HT-29 (cell line): ENCODE measurements around the gene EXOSC10. TPM values are rescaled to one million over a fixed set of nuclear protein-coding genes. Genes with fewer than 3 reads are reported as not detected.

Experiments used
- total RNA-seq: library from RNA; depleted of rRNA; stranded (reverse); fragments of >200 nt; shearing (Covaris generic); gene quantifications from 2 replicates; pipeline ENCODE4 v1.2.3, GENCODE V29; 2014; rRNA removed

The EXOSC10 gene
- total RNA-seq, 1 experiment from 2014 or later = 47.6 TPM

Other genes starting within 250 kb of the EXOSC10 start
- gene TARDBP, start 87.2 kb downstream of the EXOSC10 start, total RNA-seq = 55.7 and 59.7 TPM in 2 replicates
- 0.18 TPM in 1 of 2 replicates, not detected in the other for gene MASP2, start 52.6 kb downstream of the EXOSC10 start, total RNA-seq
- gene SRM, start 39.9 kb downstream of the EXOSC10 start, total RNA-seq = 46.6 and 70.7 TPM in 2 replicates
- not detected in 2 replicates for gene ANGPTL7, start 89.5 kb upstream of the EXOSC10 start, total RNA-seq
- 38.0 and 42.5 TPM in 2 replicates for gene MTOR, start 162.7 kb upstream of the EXOSC10 start, total RNA-seq
- gene UBIAD1, start 173.3 kb upstream of the EXOSC10 start, total RNA-seq = 15.9 and 18.1 TPM in 2 replicates